GDM1 (cell line): ENCODE results near the gene PLPP1.
"Not testable (repeated sequence)": the region's sequence is repeated elsewhere in the genome, so short reads cannot be mapped to it uniquely, and the experiment has no call there.

ENCODE experiments used
- DNase-seq: peaks from one replicate; lab custom pipeline; 2025; lab: John Stamatoyannopoulos, UW

Gene PLPP1

DNA sequence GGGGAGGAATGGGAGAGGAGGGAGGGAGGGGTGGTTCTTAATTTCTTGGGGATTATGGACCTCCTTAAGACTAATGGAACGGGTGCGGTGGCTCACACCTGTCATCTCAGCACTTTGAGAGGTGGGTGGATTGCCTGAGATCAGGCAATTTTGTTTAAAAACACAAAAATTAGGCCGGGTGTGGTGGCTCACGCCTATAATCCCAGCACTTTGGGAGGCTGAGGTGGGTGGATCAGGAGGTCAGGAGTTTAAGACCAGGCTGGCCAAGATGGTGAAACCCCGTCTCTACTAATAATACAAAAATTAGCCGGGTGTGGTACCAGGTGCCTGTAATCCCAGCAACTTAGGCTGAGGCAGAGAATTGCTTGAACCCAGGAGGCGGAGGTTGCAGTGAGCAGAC lies 30.8 kb downstream of the PLPP1 start:
- DNase-seq = not testable (repeated sequence)

DNA sequence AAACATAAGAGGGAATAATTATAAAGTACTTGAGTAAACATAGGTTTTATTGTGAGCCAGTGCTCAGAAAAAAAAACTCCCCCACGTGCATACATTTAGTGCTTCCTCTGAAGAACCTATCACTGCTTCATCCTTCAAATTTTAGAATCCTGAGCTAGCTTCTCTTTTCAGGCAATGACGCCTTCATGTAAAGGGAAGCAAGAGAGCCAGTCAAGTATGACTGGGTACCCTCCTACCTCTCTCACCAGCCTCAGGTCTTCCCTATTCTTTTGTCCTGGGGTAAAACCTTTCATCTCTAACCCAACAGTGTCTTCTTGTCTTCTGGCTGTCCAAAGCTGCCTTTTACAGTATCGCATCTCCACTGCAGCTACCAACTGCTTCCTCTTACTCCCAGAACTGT lies 32.0 kb downstream of the PLPP1 start:
- DNase-seq = no peak

DNA sequence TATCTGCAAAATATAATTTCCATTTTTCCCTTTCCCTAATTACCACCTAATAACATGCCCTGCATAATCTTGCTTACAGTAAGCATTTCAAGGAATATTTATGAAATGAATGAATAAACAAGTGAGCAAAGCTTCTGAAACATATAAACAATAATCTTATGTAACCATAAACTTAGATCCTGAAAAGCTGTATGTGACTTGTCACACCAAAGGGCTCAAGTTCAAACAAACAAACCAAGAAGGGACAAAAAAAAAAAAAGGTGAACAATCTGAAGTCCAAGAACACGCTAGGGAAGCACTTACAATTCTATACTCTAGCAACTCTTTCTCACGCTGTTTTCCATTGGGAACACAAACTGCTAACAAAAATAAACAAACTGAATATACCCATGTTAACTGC lies 36.3 kb downstream of the PLPP1 start:
- no peak for DNase-seq

DNA sequence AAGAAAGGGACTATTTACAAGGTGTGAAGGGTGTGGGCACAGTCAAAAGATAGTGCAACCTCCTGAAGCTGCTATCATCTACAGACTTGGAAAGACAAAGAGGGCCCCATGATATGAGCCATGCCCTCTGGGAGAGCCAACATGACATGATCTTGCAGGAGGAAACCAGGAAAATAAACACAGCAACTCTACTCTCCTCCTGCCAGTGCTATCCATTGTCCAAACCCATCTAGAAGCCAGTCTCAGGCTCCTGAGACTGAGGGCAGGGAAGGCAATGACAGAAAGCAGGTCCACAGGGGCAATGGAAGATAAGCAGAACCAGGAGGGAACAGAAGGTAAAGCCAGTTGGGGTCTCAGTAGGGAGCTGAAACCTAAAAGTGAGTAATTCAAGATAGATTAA lies 37.1 kb downstream of the PLPP1 start:
- no peak for DNase-seq

DNA sequence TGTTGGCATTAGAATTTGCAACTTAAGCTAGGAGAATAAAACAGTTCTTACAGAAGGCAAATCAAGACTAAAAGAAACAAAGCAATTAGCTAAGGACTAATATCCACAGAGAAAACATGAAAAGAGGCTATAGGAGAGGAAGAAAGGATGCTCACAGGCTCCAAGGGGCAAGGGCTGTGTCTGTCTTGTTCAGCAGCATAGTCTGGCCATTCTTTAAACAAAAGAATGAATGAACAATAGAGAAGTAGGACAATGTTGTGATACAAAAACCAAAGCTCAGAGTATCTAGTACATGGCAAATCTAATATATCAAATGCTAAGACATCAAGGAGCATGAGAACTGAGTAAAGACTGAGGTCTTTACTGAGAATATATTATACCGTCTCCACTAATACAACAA lies 39.5 kb downstream of the PLPP1 start:
- DNase-seq = no peak

DNA sequence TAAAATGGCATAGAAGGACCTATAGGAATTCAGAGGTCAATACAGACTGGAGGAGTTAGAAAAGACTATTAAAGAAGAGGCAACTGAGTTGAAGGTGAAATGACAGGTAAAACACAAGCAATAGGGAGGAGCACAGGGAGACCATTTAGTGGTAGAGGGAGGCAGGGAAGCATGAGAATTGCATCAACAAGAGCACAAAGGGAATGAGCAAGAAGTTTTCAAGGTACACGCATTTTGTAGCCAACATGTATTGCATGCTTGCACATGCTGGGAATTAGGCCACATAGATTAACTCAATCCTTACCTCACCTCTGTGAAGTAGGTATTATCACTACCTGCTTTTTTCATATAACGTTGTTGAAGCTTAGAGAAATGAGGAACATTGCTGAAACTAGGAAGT lies 42.3 kb downstream of the PLPP1 start:
- DNase-seq = no peak

DNA sequence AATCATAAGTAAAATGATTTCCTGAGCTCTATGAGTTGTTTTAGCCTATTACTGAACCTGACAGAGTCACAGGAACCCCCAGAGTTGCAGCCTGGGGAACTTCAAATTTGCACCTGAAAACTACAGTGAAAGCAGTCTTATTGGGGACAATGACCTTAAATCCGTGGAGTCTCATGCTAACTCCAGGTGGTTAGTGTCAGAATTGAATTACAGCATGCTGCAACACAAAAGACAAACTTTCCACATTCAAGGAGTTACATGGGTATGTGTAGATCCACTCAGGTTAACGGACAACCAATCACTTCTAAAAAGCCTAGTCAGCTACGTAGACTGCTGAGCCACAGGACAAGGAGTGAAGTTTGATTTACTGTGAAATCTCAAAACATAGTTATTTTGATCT lies 49.7 kb downstream of the PLPP1 start:
- DNase-seq = no peak

DNA sequence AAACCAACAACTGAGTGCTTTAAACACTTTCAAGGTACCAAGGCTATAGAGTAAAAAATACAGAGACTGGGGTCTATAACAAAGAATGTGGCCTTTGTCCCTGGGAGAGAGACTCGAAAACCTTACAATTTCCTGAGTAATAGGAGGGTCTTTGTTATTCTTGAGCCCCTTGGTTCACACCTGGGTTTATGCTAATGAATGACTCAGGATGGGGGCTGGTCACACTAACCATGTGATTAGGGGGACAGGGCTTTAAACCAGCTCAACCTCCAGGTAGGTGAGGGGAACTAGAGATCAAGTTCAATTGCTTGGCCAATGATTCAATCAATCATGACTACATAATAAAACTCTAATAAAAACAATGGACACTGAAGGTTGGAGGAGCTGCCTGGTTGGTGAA lies 50.2 kb downstream of the PLPP1 start:
- no peak for DNase-seq

DNA sequence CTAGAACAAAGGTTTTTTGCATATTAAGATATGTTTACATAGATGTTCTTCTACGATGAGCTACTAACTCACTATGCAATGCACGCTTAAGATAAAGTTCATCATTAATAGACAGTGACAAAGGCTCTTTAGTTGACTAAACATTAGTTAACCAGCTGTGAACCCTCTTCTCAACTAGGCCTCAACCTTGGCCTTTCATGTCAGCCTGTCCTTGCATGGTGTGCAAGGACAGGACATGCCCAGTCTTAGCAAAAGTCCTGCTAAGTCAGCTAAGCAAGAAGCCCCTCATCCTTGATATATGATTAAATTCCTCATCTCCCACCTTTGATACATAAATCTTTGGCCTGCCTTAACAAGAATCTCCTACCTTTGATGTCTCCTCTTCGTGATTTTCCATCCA lies 50.9 kb downstream of the PLPP1 start:
- DNase-seq = no peak

DNA sequence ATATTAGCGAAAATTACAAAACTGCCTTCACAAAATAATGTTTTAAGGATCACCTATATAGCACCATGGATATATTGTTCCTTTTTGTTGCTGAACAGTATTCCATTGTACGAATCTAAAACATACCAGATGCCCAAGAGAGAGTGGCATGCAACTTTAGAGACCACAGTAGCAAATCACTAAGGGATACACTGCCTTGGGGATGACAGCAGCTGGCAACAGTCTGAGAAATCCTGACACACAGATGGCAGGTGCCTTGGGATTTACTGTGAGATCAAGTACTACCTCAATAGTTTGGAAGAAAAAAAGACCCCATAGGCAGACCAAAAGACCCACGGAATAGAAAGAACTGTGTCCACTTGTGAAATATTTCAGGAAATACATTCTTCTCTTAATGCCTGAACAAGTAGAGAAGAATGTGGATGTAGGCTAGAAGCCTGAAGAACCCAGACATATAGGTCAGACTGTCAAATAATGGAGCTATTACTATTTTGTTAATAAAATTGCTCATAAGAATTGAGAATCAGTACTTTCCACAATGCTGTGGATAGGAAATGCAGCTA lies 53.4 kb downstream of the PLPP1 start:
- no peak for DNase-seq

DNA sequence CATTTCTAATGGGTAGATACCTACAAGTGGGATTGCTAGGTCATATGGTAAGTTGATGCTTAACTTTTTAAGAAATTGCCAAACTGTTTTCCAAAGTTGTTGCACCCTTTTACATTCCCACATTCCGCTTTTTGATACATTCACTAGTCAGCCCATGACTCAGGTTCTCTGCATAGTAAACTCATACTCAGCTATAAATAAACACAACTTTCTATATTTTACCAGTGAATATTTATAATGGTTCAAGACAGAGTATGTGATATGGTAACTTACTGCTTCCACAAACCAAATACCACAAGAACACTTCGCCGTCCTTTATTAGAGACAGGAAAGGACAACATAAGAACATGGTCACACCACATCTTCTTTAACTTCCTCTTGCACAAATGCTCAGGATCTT lies 54.0 kb downstream of the PLPP1 start:
- DNase-seq = no peak

DNA sequence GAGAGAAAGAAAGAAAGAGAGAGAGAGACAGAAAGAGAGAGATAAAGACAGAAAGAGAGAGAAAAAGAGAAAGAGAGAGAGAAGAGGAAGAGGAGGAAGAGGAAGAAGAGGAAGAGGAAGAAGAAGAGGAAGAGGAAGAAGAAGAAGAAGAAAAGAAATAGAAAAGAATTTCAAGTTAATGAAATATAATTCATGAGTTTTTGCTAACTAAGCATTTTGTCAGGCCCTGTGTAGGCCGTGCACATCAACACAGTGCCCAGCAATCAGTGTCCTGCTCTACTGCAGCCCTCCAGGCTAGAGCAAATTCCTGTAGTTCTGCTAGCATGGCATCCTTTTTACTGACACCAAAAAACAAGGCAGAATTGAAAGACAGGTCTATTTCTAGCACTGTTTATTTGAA lies 62.1 kb downstream of the PLPP1 start:
- no peak for DNase-seq

DNA sequence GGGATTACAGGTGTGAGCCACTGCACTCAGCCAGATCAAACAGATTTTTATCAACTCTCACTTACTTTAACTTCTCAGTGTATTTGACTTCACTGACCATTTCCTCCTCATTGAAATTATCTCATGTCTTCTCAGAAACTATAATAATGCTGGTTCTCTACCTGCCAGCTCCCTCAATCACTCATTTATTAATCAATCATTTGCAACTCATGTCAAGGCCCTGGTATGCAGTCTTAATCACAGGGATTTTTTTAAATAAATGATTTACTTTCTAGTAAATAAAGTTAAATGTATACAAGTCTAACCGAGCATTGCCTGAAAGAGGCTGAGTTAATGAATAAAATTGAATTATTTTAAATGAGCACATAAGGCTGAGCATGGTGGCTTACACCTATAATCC lies 63.3 kb downstream of the PLPP1 start:
- no peak for DNase-seq

DNA sequence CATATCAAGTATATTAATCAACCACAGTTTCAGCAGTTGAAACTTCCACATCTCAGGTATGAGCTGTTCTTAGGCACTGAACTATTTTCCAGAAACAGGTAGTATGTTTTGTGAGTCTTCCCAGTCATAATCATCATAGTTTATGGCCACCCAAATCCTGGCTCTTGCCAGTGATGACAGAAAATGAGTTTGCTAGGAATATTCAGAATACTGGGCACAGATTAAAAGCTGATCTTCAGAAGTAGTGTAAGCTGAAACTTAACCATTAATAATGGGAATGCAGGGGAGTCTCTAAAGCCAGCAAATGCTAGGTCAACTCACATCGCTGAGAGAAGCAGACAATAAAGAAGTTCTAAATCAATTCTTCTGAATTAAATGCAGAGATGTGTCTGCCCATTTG lies 64.5 kb downstream of the PLPP1 start:
- DNase-seq = no peak

DNA sequence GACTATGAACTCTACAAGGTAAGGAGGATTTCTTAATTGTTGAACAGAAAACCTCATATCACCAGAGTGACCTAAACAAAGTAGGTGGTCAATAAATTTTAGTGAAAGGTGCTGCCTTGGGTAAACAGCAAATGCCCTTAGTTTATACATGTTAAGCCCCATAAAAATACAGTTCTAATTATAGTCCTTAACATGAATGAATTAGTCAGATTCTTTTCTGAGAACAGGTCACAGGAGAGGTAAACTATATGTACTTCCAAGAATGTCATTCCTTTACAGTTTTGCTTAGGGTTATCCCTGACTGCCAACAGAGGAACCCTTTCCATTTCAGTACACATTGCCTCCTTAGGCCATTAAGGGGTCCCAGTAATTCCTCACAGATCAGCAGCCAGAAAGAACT lies 64.9 kb downstream of the PLPP1 start:
- no peak for DNase-seq

DNA sequence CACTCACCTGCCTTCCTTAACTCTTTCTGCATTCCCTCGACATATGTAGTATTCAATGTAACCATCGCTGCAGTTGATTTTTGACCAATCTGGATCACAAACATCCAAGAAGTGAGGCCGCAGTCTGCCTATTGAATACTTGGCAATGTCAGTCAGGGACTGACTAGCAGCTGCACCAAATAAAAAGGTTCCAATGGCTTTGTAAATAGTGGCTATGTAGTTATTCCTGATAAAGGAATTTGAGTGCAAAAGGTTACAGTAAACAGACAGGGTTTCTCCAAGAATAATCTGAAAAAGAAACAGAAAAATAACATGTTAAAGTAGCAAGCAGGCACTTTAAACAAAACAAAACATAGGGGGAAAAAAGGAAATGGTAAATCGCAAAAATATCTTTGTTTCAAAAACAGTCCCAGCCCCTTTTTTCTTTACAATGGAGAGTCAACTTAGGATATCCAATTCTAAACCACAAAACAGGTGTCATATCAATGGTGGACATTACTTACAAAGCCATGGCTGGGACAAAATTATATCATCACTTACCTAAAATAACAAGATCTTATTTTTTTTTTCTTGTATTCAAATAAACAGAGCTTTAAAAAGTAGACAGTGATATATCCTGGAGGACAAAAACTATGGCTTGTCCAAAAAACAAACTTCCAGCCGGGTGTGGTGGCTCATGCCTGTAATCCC lies 66.8 kb downstream of the PLPP1 start:
- no peak for DNase-seq

DNA sequence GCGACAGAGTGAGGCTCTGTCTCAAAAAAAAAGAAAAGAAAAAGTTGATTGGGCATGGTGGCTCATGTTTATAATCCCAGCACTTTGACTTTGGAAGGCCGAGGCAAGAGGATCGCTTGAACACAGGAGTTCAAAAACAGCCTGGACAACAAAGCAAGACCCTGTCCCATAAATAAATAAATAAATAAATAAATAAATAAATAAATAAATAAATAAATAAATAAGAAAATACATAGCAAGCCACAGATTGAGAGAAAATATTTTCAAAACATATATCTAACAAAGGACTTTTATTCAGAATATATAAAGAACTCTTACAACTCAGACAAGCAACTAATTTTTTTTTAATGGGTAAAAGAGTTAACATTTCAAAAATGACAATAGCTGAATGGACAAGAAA lies 71.2 kb downstream of the PLPP1 start:
- DNase-seq = no peak

DNA sequence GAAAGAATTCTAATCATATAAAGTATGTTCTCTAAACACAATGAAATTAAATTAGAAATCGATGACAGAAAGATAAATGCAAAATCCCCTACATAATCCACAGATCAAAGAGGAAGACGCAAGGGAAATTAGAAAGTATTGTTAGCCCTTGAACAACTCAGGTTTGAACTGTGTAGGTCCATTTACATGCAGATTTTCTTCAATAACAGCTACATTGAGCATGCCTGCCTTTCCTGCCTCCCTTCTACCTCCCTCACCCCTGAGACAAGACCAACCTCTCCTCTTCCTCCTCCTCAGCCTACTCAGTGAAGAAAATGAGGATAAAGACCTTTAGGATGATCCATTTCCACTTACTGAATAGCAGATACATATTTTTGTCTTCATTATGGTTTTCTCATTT lies 75.2 kb downstream of the PLPP1 start:
- no peak for DNase-seq

DNA sequence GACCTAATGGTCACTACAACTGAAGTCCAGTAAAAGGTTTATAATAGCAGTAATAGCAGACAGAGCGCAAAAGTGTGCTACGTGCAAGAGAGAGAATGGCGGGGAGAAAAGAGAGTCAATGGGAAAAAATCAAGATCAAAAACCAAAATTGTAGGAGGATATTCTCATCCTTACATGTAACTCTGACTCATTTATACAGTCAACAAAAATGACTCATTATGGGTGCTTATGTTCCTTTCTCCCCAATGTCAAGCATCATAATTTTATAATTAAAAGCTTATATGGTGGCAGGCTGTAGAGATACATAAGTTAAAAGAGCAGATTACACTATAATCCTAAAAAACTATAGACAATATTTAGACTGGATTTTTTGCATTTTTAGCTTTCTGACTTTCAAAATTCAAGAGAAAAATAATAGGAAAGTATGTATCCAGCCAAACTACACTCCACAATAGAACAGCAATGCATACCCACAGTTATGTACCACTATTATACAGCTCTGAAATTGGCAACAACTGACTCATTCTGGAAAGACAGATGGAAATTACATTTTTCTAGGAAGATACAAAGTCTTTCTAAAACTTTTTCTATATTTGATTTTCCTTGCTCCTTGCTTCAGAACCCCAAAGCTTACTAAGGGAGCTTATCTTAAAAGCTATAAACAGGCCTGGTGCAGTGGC lies 78.4 kb downstream of the PLPP1 start:
- DNase-seq = no peak

DNA sequence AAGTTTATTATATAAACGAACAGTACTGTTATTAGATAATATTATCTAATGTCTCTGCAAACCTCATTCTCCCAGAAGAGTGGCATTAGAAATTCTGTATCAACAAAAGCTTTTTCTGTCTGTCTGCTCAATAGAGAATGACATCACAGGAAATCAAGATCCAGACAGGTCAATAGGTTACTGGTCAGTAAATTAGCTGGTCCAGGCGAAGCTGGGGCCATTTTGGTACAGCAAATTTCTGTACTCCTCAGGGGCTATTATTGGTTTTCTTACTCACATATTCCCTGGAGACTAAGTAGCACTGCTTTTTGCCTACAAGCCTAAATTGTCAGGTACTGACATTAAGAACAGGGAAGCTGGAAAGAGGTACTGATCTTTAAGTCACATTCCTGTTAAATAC lies 80.5 kb downstream of the PLPP1 start:
- DNase-seq = no peak

DNA sequence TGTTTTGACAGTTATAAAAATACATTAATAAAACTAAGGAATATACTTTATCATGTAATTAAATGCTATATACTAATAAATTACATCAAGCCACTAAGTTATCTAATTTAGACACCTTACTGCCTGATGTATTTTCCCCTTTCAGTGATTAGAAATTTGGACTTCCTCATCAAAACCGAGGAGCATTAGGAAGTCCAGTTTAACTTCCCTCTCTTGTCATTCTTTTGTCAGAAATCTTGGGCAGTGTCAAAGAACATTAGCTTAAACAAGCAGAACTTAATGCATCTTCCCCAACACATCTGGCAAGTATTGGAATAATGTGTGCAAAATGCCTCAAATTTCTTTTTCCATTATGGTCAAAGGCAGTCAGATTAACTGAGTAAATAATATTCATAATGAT lies 81.6 kb downstream of the PLPP1 start:
- DNase-seq = no peak

DNA sequence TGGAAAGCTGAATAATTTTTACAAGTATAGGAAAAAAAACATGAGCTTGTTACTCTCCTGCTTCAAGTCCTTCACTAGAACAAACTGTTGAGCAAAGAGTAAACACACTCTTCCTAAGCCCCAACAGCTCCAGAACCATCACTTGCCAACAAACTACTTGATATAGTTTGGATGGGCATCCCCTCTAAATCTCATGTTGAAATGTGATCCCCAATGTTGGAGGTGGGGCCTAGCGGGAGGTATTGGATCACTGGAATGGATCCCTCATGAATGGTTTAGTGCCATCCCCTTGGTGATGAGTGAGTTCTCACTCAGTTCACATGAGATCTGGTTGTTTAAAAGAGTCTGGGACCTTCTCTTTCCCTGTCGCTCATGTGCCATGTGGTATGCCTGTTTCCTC lies 82.8 kb downstream of the PLPP1 start:
- no peak for DNase-seq

DNA sequence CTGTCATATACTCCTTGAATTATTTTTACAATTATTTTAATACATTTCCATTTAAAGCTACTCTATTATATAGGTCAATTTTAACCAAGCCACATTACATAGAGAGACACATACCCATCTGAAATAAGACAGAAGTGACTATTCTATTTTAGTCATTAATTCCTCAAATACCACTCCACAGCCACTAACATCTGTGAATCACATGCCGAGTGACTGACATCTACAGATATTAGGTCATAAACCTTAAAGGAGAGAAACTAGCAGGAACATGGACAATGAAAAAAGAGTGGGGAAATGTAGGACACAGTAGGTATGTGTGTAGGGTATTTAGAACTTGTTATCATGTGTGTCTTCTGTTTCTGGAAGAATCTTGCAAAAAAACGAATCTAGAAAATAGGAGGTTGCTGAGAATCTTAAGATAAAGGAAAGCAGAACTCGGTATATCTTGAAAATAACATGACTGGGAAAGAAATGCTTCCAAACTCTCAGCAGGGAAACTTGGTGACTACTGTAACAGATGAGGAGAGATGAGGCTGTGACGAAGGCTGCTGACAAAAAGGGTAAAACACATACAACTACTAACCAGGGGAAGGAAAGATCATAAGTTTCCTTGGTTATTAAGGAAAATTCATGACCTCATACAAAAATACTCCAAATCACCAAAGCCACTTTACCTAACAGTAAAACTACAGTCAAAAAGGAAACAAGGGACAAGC lies 84.6 kb downstream of the PLPP1 start:
- no peak for DNase-seq
